Measurements from ENCODE around the gene CEMIP.

- TF ChIP-seq CTCF (IDR thresholded peaks at IDR 0.05; ENCODE audit: poor library complexity), result no peak
- TF ChIP-seq EZH2phosphoT487 (IDR thresholded peaks at IDR 0.05; ENCODE audit: low read depth, severe bottlenecking, unreplicated experiment), result no peak
Observed at GRCh38 chr15:80742081-80742480, 37.1 kb upstream of the CEMIP start.
